ENCODE results near the gene SORCS1. TPM values are rescaled to one million over a fixed set of nuclear protein-coding genes. Genes with fewer than 3 reads are reported as not detected.

SORCS1 gene
- total RNA-seq, 2 experiments from 2014 or later, result not detected

GRCh38 chr10:107081644-107082043 is 82.9 kb downstream of the SORCS1 start:
- Histone ChIP-seq H3K27me3 (ENCODE audit: control insufficient read depth in 1 of 2, insufficient read depth in 2 of 2, low read length in 2 of 2) (no peaks in the 10 kb centered on the region), H3K4me3 (ENCODE audit: low read length) (no peak overlapping the region), H3K27ac (ENCODE audit: low read depth in 1 of 2, low read length in 2 of 2) (no peak overlapping the region), H3K36me3 (ENCODE audit: insufficient read depth, low read length) (no peaks in the 10 kb centered on the region), H3K4me1 (ENCODE audit: insufficient read depth, low read length) (no peaks in the 10 kb centered on the region), H3K9me3 (ENCODE audit: control insufficient read depth in 1 of 2, insufficient read depth in 1 of 2, low read length in 2 of 2) (peaks cover 0 to 7% of the 10 kb centered on the region in 2 experiments)
- peaks cover 4% of the 10 kb centered on the region for H3K9me3 Mint-ChIP-seq
- no peak overlapping the region for H3K27ac Mint-ChIP-seq
- no peak for DNase-seq
- no peak overlapping the region for H3K4me3 Mint-ChIP-seq
- H3K27me3 Mint-ChIP-seq, result no peaks in the 10 kb centered on the region
- no peaks in the 10 kb centered on the region for H3K36me3 Mint-ChIP-seq (ENCODE audit: low read depth)
- TF ChIP-seq, protein P1, sequence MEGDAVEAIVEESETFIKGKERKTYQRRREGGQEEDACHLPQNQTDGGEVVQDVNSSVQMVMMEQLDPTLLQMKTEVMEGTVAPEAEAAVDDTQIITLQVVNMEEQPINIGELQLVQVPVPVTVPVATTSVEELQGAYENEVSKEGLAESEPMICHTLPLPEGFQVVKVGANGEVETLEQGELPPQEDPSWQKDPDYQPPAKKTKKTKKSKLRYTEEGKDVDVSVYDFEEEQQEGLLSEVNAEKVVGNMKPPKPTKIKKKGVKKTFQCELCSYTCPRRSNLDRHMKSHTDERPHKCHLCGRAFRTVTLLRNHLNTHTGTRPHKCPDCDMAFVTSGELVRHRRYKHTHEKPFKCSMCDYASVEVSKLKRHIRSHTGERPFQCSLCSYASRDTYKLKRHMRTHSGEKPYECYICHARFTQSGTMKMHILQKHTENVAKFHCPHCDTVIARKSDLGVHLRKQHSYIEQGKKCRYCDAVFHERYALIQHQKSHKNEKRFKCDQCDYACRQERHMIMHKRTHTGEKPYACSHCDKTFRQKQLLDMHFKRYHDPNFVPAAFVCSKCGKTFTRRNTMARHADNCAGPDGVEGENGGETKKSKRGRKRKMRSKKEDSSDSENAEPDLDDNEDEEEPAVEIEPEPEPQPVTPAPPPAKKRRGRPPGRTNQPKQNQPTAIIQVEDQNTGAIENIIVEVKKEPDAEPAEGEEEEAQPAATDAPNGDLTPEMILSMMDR (IDR thresholded peaks at IDR 0.05), result no peak
- intact Hi-C loops (cut with DNase I, micrococcal nuclease), result no loop called here
- no peak for ATAC-seq (ENCODE audit: poor library complexity)
- H3K4me1 Mint-ChIP-seq (ENCODE audit: low read depth), result no peaks in the 10 kb centered on the region
- CTCF ChIA-PET, result no interaction called here
- POLR2A ChIA-PET, result no interaction called here

- H3K9me3 ChIP-seq (ENCODE audit: control insufficient read depth in 1 of 2, insufficient read depth in 1 of 2, low read length in 2 of 2), result no peaks in the 10 kb centered on the region
- ATAC-seq (ENCODE audit: poor library complexity) (no peak), DNase-seq (no peak)
- no peak overlapping the region for H3K27ac ChIP-seq (ENCODE audit: low read depth in 1 of 2, low read length in 2 of 2)
- H3K27ac Mint-ChIP-seq, result no peak overlapping the region
- H3K4me1 Mint-ChIP-seq (ENCODE audit: low read depth), result no peaks in the 10 kb centered on the region
- peaks cover 9% of the 10 kb centered on the region for H3K9me3 Mint-ChIP-seq
- H3K4me1 ChIP-seq (ENCODE audit: insufficient read depth, low read length), result no peaks in the 10 kb centered on the region
- no peaks in the 10 kb centered on the region for H3K27me3 Mint-ChIP-seq
- intact Hi-C loops (cut with DNase I, micrococcal nuclease), result no loop called here
- ChIA-PET POLR2A (no interaction called here), CTCF (no interaction called here)
- no peaks in the 10 kb centered on the region for H3K36me3 Mint-ChIP-seq (ENCODE audit: low read depth)
- no peaks in the 10 kb centered on the region for H3K27me3 ChIP-seq (ENCODE audit: control insufficient read depth in 1 of 2, insufficient read depth in 2 of 2, low read length in 2 of 2)
- H3K4me3 ChIP-seq (ENCODE audit: low read length), result no peak overlapping the region
- no peaks in the 10 kb centered on the region for H3K36me3 ChIP-seq (ENCODE audit: insufficient read depth, low read length)
- TF ChIP-seq, protein P1 (IDR thresholded peaks at IDR 0.05), result no peak
- no peak overlapping the region for H3K4me3 Mint-ChIP-seq
Observed at GRCh38 chr10:107075117-107075516, 89.4 kb downstream of the SORCS1 start.

GRCh38 chr10:107072786-107073185 is 91.7 kb downstream of the SORCS1 start:
- H3K27me3 Mint-ChIP-seq, result no peaks in the 10 kb centered on the region
- no peak overlapping the region for H3K27ac Mint-ChIP-seq
- no peaks in the 10 kb centered on the region for H3K36me3 Mint-ChIP-seq (ENCODE audit: low read depth)
- POLR2A ChIA-PET, result no interaction called here
- Histone ChIP-seq H3K9me3 (ENCODE audit: control insufficient read depth in 1 of 2, insufficient read depth in 1 of 2, low read length in 2 of 2) (peaks cover 0 to 4% of the 10 kb centered on the region in 2 experiments), H3K4me3 (ENCODE audit: low read length) (no peak overlapping the region), H3K4me1 (ENCODE audit: insufficient read depth, low read length) (no peaks in the 10 kb centered on the region), H3K27me3 (ENCODE audit: control insufficient read depth in 1 of 2, insufficient read depth in 2 of 2, low read length in 2 of 2) (no peaks in the 10 kb centered on the region), H3K27ac (ENCODE audit: low read depth in 1 of 2, low read length in 2 of 2) (no peak overlapping the region), H3K36me3 (ENCODE audit: insufficient read depth, low read length) (no peaks in the 10 kb centered on the region)
- intact Hi-C loops (cut with DNase I, micrococcal nuclease), result no loop called here
- H3K4me3 Mint-ChIP-seq, result no peak overlapping the region
- CTCF ChIA-PET, result no interaction called here
- ATAC-seq (ENCODE audit: poor library complexity) (no peak), DNase-seq (no peak)
- TF ChIP-seq, protein P1 (IDR thresholded peaks at IDR 0.05), result no peak
- peaks cover 9% of the 10 kb centered on the region for H3K9me3 Mint-ChIP-seq
- H3K4me1 Mint-ChIP-seq (ENCODE audit: low read depth), result no peaks in the 10 kb centered on the region

Data from CD4-positive, alpha-beta T cell (primary cell).